Stomach smooth muscle (tissue), 2 donors: ENCODE measurements around the gene ZBTB20.

Source experiments
- H3K27ac ChIP-seq: one replicate; pipeline ENCODE4 v1.7.0; 2013; ENCODE audit warnings: mild to moderate bottlenecking, low read length, inconsistent platforms
- H3K27me3 ChIP-seq, 2 donors: one replicate each; pipeline ENCODE4 v1.7.0; 2013; ENCODE audit warnings: low read length in 2 of 2; ENCODE audit not compliant: insufficient read depth in 2 of 2, control insufficient read depth in 1 of 2
- H3K36me3 ChIP-seq, 2 donors: one replicate each; pipeline ENCODE4 v1.7.0; 2013; ENCODE audit warnings: low read length in 2 of 2; ENCODE audit not compliant: control insufficient read depth in 2 of 2, insufficient read depth in 2 of 2
- H3K4me1 ChIP-seq: one replicate; pipeline ENCODE4 v1.7.0; 2013; ENCODE audit warnings: low read length; ENCODE audit not compliant: control insufficient read depth, insufficient read depth
- H3K4me3 ChIP-seq, 2 donors: one replicate each; pipeline ENCODE4 v1.7.0; 2013; ENCODE audit warnings: low read length in 2 of 2
- H3K9ac ChIP-seq, 2 donors: one replicate each; pipeline ENCODE4 v1.7.0; 2013; ENCODE audit warnings: low read length in 2 of 2, mild to moderate bottlenecking in 1 of 2
- H3K9me3 ChIP-seq, 2 donors: one replicate each; pipeline ENCODE4 v1.7.0; 2013; ENCODE audit warnings: low read length in 2 of 2; ENCODE audit not compliant: control insufficient read depth in 2 of 2
- donor health status: healthy.
- donor health status: Pancreatic carcinoma.

Gene ZBTB20

GRCh38 chr3:114318295-114318694 is 828.8 kb downstream of the ZBTB20 start:
- Histone ChIP-seq H3K9me3 (no peaks in the 10 kb centered on the region), H3K4me1 (no peaks in the 10 kb centered on the region), H3K9ac (no peak overlapping the region), H3K4me3 (no peak overlapping the region), H3K36me3 (no peaks in the 10 kb centered on the region), H3K27ac (no peak overlapping the region), H3K27me3 (no peaks in the 10 kb centered on the region)

- no peak overlapping the region for H3K4me3 ChIP-seq
- H3K36me3 ChIP-seq = no peaks in the 10 kb centered on the region
- H3K27ac ChIP-seq = no peak overlapping the region
- no peaks in the 10 kb centered on the region for H3K4me1 ChIP-seq
- H3K9ac ChIP-seq = no peak overlapping the region
- no peaks in the 10 kb centered on the region for H3K9me3 ChIP-seq
- no peaks in the 10 kb centered on the region for H3K27me3 ChIP-seq
Measured at GRCh38 chr3:114314282-114314681, 832.8 kb downstream of the ZBTB20 start.

- Histone ChIP-seq H3K27me3 (no peaks in the 10 kb centered on the region), H3K9me3 (no peaks in the 10 kb centered on the region), H3K36me3 (no peaks in the 10 kb centered on the region), H3K27ac (no peak overlapping the region), H3K4me3 (no peak overlapping the region), H3K4me1 (no peaks in the 10 kb centered on the region), H3K9ac (no peak overlapping the region)
Measured at GRCh38 chr3:114313426-114313825, 833.7 kb downstream of the ZBTB20 start.

- no peak overlapping the region for H3K9ac ChIP-seq
- H3K36me3 ChIP-seq = no peaks in the 10 kb centered on the region
- no peaks in the 10 kb centered on the region for H3K27me3 ChIP-seq
- no peaks in the 10 kb centered on the region for H3K9me3 ChIP-seq
- H3K27ac ChIP-seq = no peak overlapping the region
- no peaks in the 10 kb centered on the region for H3K4me1 ChIP-seq
- H3K4me3 ChIP-seq = no peak overlapping the region
Measured at GRCh38 chr3:114310695-114311094, 836.4 kb downstream of the ZBTB20 start.

GRCh38 chr3:114308830-114309229 is 838.3 kb downstream of the ZBTB20 start:
- Histone ChIP-seq H3K9ac (no peak overlapping the region), H3K4me3 (no peak overlapping the region), H3K9me3 (no peaks in the 10 kb centered on the region), H3K27ac (no peak overlapping the region), H3K27me3 (no peaks in the 10 kb centered on the region), H3K36me3 (no peaks in the 10 kb centered on the region), H3K4me1 (no peaks in the 10 kb centered on the region)

- Histone ChIP-seq H3K27ac (no peak overlapping the region), H3K4me3 (no peak overlapping the region), H3K27me3 (no peaks in the 10 kb centered on the region), H3K9ac (no peak overlapping the region), H3K36me3 (no peaks in the 10 kb centered on the region), H3K4me1 (no peaks in the 10 kb centered on the region), H3K9me3 (no peaks in the 10 kb centered on the region)
Measured at GRCh38 chr3:114308377-114308776, 838.7 kb downstream of the ZBTB20 start.

GRCh38 chr3:114307832-114308231 is 839.3 kb downstream of the ZBTB20 start:
- H3K27ac ChIP-seq = no peak overlapping the region
- H3K9ac ChIP-seq = no peak overlapping the region
- H3K4me3 ChIP-seq = no peak overlapping the region
- H3K27me3 ChIP-seq = no peaks in the 10 kb centered on the region
- H3K36me3 ChIP-seq = no peaks in the 10 kb centered on the region
- H3K9me3 ChIP-seq = no peaks in the 10 kb centered on the region
- H3K4me1 ChIP-seq = no peaks in the 10 kb centered on the region

- H3K27ac ChIP-seq = no peak overlapping the region
- H3K4me1 ChIP-seq = no peaks in the 10 kb centered on the region
- H3K9ac ChIP-seq = no peak overlapping the region
- H3K36me3 ChIP-seq = no peaks in the 10 kb centered on the region
- H3K9me3 ChIP-seq = no peaks in the 10 kb centered on the region
- no peak overlapping the region for H3K4me3 ChIP-seq
- no peaks in the 10 kb centered on the region for H3K27me3 ChIP-seq
Measured at GRCh38 chr3:114307222-114307830, 839.8 kb downstream of the ZBTB20 start.

GRCh38 chr3:114299941-114300624 is 847.0 kb downstream of the ZBTB20 start:
- no peak overlapping the region for H3K27ac ChIP-seq

GRCh38 chr3:114299421-114299820 is 847.7 kb downstream of the ZBTB20 start:
- Histone ChIP-seq H3K9me3 (no peaks in the 10 kb centered on the region), H3K9ac (no peak overlapping the region), H3K27ac (no peak overlapping the region), H3K4me3 (no peak overlapping the region), H3K4me1 (no peaks in the 10 kb centered on the region), H3K27me3 (no peaks in the 10 kb centered on the region), H3K36me3 (no peaks in the 10 kb centered on the region)

More at GRCh38 chr3:114299941-114300624, 847.0 kb downstream of the ZBTB20 start:
- no peaks in the 10 kb centered on the region for H3K36me3 ChIP-seq
- H3K9me3 ChIP-seq = no peaks in the 10 kb centered on the region
- H3K27me3 ChIP-seq = no peaks in the 10 kb centered on the region
- no peaks in the 10 kb centered on the region for H3K4me1 ChIP-seq
- H3K4me3 ChIP-seq = no peak overlapping the region
- H3K9ac ChIP-seq = no peak overlapping the region

GRCh38 chr3:114295946-114296345 is 851.1 kb downstream of the ZBTB20 start:
- peaks cover 0 to 1% of the 10 kb centered on the region in 2 donors for H3K27me3 ChIP-seq
- H3K9me3 ChIP-seq = no peaks in the 10 kb centered on the region
- H3K4me3 ChIP-seq = no peak overlapping the region
- H3K4me1 ChIP-seq = no peaks in the 10 kb centered on the region
- no peak overlapping the region for H3K27ac ChIP-seq
- no peak overlapping the region for H3K9ac ChIP-seq
- no peaks in the 10 kb centered on the region for H3K36me3 ChIP-seq
